GM21367 (cell line): ENCODE data around the gene C1QL4.

Source experiments
- ATAC-seq: cut with Tn5 transposase; IDR thresholded peaks from one replicate; pipeline ENCODE4 v1.9.1; 2021; ENCODE audit not compliant: unreplicated experiment

Gene C1QL4

DNA sequence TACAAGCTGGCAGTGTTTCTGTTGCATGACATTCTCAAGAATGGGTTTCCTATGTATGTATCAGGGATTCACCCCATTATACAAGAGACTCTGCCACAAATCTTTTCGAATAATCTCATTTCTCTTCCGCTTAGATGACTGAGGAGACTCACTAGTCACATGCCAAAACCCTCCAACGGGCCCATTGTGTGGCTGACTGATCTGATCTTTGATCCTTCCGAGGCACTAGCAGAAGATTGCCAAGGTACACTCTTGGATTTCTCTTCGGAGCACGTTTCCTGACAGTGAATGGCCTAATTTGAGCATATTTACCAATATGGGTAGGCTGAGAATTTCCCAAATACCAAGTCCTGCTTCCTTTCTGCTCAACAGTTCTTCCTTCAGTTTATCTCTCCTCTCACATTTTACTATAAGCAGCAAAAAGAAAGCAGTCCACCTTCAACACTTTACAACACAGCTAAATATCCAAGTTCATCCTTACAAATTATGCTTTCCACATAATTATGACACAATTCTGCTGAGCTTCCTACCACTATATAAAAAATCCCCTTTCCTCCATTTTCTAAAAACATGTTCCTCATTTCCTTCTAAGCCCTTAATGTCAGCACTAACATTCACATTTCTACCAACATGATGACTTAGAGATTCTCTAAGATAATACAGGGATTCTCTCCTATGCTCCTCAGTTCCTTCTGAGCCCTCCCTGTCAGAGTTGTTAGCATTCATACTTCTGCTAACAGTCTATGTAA is 31.1 kb downstream of the C1QL4 start:
- no peak for ATAC-seq

DNA sequence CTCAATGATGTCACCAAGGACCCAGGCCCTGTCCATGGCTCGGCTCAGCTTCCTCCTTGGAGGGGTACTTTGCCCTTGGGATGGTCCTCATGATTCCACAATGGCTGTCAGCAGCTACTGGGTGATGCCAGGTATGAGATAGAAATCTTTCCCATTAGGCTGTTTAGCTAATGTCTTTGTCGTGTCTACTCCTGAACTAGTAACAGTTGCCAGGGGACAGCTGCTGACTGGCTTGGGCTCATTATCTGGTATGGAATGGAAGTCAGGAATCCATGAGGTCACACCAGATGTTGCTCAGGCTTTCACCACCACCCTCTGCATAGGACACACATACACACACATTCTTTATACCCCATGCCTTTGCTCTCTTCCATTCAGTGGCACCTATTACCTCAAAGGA is 32.8 kb downstream of the C1QL4 start:
- ATAC-seq = no peak

DNA sequence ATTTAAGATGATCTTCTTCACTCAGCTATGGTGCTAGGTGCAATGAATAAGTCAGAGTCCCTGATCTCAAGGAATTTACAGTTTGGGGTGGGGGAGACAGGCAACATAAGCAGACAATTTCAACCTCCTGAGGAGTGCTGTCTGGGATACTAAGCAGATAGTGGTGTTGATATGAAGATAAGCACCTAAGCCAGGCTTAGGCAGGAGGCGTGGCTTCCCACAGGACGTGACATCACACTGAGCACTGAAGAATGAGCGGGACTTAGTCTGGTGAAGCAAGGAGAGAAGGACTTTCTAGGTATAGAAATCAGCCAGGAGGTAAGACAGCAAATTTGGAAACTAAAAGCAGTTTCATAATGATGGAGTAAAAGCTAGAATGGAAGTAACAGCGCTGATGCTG is 35.2 kb downstream of the C1QL4 start:
- ATAC-seq = no peak

DNA sequence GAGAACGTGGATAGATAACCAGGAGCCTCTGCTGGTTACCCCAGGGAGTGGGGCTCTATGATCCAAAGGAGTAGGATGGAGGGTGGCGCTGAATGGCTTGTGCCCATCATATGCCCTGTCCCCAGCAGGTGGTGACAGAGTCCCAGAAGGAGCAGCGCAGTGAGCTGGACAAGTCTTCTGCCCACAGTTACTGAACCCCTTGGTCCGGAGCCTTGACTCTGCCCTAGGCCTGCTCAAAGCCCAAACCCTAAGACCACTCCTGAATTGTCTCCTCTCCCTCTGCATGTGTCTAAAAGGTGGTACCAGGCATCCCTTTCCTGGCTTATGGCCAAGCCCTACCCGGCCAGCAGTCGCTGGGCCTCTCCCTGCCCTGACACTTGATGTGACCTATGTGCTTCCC is 38.8 kb downstream of the C1QL4 start:
- no peak for ATAC-seq

DNA sequence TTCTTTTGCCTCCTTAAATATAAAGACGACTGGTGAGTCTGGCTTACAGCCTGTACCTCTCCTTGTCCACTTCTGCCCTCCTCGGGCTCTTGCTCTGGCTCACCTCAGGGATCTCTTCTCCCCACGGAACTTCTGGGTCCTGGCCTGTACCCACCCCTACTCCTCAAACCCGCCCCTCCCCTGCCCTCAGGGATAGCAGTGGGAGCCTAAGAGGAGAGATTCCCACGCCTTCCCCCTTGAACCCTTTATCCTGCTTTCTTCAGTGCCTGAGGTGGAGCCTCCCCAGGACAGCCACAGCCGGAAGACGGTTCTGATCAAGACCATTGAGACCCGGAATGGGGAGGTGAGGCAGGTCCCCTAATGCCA is 39.3 kb downstream of the C1QL4 start:
- no peak for ATAC-seq

DNA sequence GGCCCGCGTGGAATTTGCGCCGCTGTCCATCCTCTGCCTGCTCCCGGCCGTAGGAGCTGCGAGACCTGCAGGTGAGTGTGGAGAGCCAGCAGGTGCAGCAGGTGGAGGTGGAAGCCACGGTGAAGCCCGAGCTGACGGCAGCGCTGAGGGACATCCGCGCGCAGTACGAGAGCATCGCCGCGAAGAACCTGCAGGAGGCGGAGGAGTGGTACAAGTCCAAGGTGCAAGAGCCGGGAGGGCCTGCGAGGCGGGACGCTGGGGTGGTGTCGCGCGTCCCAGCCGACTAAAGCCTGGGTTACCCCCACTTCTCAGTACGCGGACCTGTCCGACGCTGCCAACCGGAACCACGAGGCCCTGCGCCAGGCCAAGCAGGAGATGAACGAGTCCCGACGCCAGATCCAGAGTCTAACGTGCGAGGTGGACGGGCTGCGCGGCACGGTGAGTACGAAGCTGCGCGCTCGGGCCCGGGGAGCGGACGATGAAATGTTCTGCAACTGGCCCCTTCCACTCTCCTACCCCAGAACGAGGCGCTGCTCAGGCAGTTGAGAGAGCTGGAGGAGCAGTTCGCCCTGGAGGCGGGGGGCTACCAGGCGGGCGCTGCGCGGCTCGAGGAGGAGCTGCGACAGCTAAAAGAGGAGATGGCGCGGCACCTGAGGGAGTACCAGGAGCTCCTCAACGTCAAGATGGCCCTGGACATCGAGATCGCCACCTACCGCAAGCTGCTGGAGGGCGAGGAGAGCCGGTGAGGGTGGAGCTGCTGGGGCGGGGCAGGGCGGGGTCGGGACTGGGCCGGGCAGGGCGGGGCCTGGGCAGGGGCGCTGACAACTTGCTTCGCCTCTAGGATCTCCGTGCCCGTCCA is 39.9 kb downstream of the C1QL4 start:
- ATAC-seq = no peak

DNA sequence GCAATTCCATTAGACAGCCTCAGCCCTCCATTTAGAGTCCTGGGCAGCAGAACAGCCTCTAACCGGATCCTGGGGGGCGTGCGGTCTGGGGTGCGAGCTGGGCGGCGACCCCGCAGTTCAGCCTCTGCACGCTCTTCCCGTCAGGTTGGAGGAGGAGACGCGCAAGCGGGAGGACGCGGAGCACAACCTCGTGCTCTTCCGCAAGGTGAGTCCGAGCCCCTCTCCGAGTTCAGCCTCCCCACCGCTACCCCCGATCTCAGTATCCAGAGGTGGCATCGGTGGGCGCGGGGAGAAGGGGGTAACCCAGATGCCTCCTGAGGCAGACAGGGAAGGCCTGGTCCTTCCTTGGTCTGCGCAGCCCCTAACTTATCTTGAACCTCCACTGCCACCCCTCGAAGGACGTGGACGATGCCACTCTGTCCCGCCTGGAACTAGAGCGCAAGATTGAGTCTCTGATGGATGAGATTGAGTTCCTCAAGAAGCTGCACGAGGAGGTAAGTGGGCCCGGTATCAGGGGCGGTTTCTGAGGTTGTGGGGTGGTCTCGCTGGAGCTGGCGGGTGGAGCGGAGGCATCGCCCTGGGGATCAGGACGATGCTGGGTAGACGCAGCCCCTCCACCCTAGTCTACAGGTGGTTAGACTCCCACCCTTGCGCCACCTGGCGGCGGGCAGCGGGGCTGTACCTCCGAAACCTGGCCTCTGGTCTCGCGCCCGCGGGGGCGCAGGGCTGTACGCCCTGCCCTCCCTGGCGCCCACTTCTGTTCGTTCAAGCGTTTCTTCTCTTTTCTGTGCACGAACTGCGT is 40.8 kb downstream of the C1QL4 start:
- no peak for ATAC-seq

DNA sequence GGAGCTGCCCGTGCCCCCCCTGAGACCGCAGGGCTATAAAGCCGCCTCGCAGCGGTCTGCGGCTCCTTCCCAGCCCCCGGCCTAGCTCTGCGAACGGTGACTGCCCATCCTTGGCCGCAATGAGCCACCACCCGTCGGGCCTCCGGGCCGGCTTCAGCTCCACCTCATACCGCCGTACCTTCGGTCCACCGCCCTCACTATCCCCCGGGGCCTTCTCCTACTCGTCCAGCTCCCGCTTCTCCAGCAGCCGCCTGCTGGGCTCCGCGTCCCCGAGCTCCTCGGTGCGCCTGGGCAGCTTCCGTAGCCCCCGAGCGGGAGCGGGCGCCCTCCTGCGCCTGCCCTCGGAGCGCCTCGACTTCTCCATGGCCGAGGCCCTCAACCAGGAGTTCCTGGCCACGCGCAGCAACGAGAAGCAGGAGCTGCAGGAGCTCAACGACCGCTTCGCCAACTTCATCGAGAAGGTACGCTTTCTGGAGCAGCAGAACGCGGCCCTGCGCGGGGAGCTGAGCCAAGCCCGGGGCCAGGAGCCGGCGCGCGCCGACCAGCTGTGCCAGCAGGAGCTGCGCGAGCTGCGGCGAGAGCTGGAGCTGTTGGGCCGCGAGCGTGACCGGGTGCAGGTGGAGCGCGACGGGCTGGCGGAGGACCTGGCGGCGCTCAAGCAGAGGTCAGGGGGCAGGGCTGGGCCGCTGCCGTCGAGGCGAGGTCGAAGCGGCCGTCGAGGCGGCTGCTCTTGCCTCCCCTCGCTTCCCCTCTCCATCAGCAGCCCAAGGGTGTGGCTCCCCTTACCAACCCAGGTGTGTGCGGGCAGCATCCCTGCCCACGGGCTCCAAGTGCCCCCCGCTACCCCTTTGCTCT is 41.7 kb downstream of the C1QL4 start, which contains the start of gene PRPH:
TSS of gene PRPH (plus strand) at position 66 of the 855 bp plus-strand sequence. CDS start at position 120, 54 bp downstream.
- ATAC-seq = no peak

DNA sequence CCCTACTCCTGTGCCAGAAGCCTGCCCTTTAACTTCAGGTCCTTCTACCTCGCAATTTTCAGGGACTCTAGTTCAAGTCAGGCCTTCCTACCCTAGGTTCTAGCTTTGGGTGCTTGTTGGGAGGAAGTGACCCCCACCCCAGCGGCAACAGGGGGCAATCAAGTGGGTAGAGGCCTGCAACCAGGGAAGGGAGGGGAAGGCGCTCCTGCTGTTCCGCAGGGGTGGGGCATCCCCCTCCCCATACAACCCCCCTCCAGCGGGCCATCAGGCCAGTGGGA is 42.2 kb downstream of the C1QL4 start:
- ATAC-seq = no peak

DNA sequence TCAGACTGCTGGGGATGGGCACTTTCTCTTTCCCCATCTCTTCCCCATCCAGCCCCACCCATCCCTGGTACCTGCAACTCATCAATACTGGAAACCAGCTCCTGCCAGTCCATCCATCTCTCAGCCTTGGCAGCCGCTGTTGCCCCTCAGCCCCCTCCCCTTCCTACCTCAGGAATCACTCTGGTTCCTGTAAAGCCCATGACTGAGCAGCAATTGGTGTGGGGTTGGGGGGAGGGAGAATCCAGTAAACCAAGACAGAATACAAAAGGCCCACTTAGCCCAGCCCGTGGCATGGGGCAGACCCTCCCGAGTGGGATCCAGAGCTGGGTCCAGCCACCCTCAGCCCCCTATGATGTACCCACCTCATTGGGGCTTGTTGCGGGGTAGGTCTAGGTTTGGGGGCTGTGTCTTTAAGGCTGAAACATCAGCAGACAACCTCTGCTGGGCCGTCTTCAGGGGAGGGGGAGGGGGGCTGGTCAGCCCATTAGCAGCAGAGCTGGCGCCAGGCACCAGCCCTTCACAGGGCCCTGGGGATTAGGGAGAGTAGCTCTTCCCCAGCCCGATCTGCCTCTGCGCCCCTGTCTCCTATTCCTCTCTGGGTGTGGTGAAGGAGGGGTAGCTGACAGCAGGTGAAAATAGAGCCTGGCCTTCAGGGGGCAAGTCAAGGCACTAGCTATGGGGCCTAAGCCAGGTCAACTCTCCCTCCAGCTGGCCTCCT is 42.7 kb downstream of the C1QL4 start:
- no peak for ATAC-seq

DNA sequence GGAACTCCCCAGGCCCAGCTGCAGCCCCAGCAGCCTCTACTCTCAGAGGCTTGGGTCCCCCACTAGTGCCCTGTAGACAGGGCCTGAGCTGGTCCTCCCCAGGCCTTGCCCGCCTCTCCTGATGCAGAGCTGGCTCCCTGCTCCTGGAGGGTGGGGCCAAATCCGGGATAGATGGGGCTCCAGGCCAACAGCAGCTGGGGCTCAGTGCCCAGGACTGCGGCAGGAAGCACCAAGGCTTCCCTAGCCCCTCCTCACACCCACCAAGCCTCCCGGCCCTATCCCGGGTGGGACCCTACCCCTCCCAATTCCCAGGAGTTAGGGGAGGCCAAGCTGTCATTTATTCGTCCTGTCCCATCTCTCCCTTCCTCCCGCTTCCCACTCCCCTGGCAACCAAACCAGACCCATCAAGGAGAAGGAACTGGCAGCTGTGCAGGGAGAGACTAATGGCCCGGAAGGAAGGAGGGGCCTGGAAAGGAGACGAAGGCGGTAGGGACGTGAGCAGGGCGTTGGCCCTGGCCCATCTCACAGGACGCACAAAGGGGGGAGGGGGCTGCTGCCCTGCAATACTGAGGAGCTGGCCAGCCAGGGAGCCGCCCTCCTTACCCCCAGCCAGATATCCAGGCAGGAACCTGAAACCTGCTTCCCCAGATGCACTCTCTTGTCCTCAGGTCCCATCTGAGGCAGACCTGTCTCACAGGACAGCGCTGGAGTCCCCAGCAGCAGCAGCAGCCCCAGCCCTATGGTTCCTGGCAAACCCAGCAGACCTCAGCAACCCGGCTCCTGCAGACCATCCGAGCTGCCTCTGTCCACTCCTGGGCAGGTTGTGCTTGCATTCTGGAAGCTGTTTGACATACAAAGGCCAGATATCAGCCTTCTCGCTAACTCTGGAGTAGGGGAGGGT is 43.7 kb downstream of the C1QL4 start:
- ATAC-seq = no peak

DNA sequence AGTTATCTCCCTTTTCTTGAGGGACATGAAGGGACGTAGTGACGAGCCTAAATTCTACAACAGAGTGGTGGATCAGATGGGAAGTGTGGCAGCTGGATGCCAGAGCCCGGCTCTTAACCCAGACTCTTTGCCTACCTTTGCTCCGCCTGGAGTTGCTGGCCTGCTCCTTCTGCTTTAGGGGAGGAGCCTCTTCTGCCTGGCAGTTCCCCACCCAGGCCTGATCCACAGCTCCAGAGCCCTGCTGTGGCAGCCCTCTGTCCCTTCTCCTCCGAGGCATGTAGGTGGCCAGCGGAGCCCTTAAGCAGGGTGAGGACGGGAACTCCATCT is 44.3 kb downstream of the C1QL4 start:
- ATAC-seq = no peak

DNA sequence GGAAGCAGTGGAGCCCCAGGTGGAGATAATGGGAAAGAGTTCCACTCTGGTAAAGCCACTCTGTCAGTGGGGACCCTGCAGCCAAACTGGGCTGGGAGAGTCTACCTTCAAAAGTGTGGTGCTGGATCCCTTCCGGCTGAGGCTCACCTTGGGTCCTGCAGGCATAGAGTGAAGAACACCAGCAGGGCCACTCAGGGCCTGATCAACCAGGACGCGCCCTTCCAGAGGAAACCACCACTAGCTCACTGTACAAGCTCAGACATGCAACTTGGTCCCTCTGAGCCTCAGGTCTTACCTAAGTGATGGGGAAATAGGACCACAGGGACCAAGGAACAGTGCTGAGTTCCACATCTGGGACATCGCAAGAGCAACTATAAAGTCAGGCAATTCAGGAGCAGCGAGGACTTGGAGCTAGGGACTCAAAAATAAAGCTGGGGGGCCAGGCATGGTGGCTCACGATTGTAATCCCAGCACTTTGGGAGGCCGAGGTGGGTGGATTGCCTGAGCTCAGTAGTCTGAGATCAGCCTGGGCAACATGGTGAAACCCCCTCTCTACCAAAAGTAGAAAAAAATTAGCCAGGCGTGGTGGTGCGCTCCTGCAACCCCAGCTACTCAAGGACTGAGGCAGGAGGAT is 47.9 kb downstream of the C1QL4 start:
- no peak for ATAC-seq

DNA sequence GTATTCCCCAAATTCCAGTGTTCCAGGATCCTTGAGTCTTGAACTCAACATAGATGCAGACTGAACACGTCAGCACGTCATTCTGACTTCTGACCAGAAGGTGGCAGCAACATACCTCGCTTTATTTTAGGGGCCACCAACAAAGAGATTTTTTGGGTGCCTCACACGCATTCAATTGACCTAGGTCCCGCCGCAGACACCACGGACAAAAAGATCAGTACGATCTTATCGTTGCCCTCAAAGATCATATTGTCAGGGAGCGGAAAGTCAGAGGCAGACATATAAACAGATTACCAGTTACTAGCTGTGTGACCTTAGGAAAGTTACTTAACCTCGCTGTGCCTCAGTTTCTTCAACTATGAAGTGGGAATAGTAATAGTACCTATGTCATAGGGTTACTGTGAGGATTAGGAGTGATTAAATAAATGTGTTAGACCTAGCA is 48.6 kb downstream of the C1QL4 start:
- no peak for ATAC-seq

DNA sequence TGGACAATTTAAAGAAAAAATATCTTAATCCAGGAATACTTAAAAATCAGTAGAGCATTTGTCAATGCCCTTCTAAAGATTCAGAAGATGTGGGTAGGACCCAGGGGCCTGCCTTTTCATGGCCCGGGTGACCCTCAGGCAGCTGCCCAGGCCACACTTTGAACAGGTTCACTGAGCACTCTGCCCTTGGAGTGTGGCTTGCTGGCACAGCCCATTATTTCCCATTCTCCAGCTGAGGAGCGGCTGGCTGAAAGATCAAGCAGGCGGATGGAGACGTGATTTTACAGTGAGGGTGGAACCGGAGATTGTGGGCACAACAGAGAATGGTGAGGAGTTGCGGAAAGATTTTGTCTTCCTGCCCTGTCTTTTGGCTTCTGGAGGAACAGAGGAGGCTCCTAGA is 49.1 kb downstream of the C1QL4 start:
- ATAC-seq = no peak

DNA sequence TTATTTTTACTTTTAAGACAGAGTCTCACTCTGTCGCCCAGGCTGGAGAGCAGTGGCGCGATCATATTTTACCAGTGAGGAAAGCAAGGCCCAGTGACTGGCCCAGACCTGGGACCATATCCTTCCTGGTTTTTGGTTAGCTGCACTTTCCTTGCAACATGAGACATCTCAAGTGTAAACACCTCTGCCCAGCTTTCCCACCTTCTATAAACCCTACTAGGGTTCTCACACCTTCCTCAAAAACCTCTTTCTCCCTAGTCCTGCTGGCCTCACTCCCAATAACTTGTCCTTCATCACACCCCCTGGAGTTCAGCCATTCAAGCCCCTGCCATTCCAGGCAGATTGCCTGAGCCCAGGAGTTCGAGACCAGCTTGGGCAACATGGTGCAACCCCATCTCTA is 52.3 kb downstream of the C1QL4 start:
- no peak for ATAC-seq

DNA sequence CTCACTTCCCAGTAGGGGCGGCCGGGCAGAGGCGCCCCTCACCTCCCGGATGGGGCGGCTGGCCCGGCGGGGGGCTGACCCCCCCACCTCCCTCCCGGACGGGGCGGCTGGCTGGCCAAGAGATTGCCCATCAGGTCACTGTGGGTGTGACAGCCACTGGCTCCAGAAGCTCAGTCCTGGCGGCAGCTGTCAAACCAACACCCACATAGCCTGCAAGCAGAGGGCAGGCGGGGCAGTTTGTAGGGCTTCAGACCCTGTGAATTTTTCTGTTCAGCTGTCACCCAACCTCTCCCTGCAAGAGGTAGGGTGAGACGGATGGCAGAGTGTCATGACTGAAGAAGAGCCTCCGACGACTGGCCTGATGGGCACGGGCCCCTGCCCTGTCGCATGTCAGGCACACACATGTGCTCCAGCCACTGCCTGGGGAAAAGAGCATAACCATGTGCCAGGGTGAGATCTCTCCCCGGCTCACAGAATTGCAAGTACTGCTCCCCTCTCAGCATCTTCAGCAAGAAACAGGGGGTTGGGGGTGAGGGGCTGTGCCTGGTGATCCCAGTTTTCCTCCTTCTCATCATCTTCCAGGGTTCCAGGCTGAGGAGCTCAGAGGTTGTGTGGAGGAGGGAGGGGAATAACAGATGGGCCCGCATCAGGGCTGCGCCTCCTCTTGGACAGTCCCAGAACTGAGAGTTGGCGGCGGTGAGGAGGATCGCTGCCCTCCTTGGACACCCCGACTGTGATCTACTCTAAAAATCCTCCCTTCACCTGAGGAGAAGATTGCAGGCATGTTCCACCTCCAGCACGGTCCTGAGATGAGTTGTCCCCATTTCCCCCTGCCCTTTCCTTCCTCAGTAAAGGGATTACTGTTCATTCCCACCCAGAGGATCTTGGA is 53.2 kb downstream of the C1QL4 start:
- ATAC-seq = no peak
